ENCODE data around the gene DUOX1.
A peak's percentile ranks its signal among the peaks of the same experiment; 100 is the strongest.

The DUOX1 gene

DNA sequence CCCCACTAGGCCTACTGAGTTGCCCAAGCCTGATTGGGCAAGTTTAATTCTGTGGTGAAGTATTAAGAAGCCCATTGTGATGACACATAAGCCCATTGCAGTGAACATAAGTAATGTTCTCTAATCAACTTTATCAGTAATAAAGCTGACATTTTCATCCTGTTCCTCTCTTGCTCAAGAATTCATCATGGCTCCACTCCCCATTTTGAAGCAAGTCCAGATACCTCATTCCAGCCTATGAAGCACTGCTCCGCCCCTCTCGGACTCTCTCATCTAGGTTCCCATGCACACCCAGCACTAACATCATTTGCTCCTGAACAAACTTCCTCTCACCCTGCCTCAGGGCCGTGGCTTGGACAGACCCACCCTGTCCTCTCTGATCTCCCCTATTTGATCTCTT lies 47.5 kb downstream of the DUOX1 start:
- no peaks in the 10 kb centered on the region for H3F3A ChIP-seq (ENCODE audit: insufficient read depth)
- no peak overlapping the region for H3K4me3 ChIP-seq (ENCODE audit: insufficient read depth, low read length, poor library complexity, severe bottlenecking)
- no peaks in the 10 kb centered on the region for H3K9me2 ChIP-seq (replicated peaks; ENCODE audit: insufficient read depth, low read length)
- TF ChIP-seq EZH2phosphoT487 (conservative IDR thresholded peaks at IDR 0.05; ENCODE audit: low read length) (no peak), CTCF (IDR thresholded peaks at IDR 0.05; ENCODE audit: insufficient read depth, low read length, poor library complexity, severe bottlenecking) (no peak)
- H4K20me1 ChIP-seq (ENCODE audit: low read depth, low read length): no peaks in the 10 kb centered on the region
- H3K4me2 ChIP-seq (ENCODE audit: low read depth, low read length, poor library complexity, severe bottlenecking): no peak overlapping the region
- H3K27me3 ChIP-seq (ENCODE audit: low read length): no peaks in the 10 kb centered on the region
- no peak overlapping the region for H3K27ac ChIP-seq (ENCODE audit: low read depth, low read length)
- H3K36me3 ChIP-seq (ENCODE audit: low read length): no peaks in the 10 kb centered on the region
- H3K9ac ChIP-seq (ENCODE audit: low read length): no peak overlapping the region
- no peaks in the 10 kb centered on the region for H3K79me2 ChIP-seq (ENCODE audit: insufficient read depth, low read length)
- H3K9me3 ChIP-seq (ENCODE audit: insufficient read depth, low read length): no peaks in the 10 kb centered on the region
- H2AFZ ChIP-seq (ENCODE audit: low read depth, low read length, severe bottlenecking): no peak overlapping the region

GRCh38 chr15:45179221-45179985 lies 49.6 kb downstream of the DUOX1 start:
- H3K9ac ChIP-seq (ENCODE audit: low read length): no peak overlapping the region
- no peak for TF ChIP-seq EZH2phosphoT487 (conservative IDR thresholded peaks at IDR 0.05; ENCODE audit: low read length)
- TF ChIP-seq CTCF (IDR thresholded peaks at IDR 0.05; ENCODE audit: insufficient read depth, low read length, poor library complexity, severe bottlenecking): peak; percentile 60
- no peaks in the 10 kb centered on the region for H3K27me3 ChIP-seq (ENCODE audit: low read length)
- H3F3A ChIP-seq (ENCODE audit: insufficient read depth): no peaks in the 10 kb centered on the region
- no peaks in the 10 kb centered on the region for H3K79me2 ChIP-seq (ENCODE audit: insufficient read depth, low read length)
- H3K36me3 ChIP-seq (ENCODE audit: low read length): no peaks in the 10 kb centered on the region
- no peak overlapping the region for H3K27ac ChIP-seq (ENCODE audit: low read depth, low read length)
- no peak overlapping the region for H2AFZ ChIP-seq (ENCODE audit: low read depth, low read length, severe bottlenecking)
- H3K9me3 ChIP-seq (ENCODE audit: insufficient read depth, low read length): no peaks in the 10 kb centered on the region
- no peak overlapping the region for H3K4me2 ChIP-seq (ENCODE audit: low read depth, low read length, poor library complexity, severe bottlenecking)
- H3K9me2 ChIP-seq (replicated peaks; ENCODE audit: insufficient read depth, low read length): no peaks in the 10 kb centered on the region
- no peak overlapping the region for H3K4me3 ChIP-seq (ENCODE audit: insufficient read depth, low read length, poor library complexity, severe bottlenecking)
- H4K20me1 ChIP-seq (ENCODE audit: low read depth, low read length): no peaks in the 10 kb centered on the region

GRCh38 chr15:45180201-45180600 lies 50.4 kb downstream of the DUOX1 start:
- Histone ChIP-seq H3K79me2 (ENCODE audit: insufficient read depth, low read length) (no peaks in the 10 kb centered on the region), H3K27ac (ENCODE audit: low read depth, low read length) (no peak overlapping the region), H3K36me3 (ENCODE audit: low read length) (no peaks in the 10 kb centered on the region), H3K4me3 (ENCODE audit: insufficient read depth, low read length, poor library complexity, severe bottlenecking) (no peak overlapping the region), H3K27me3 (ENCODE audit: low read length) (no peaks in the 10 kb centered on the region), H3K9me2 (replicated peaks; ENCODE audit: insufficient read depth, low read length) (no peaks in the 10 kb centered on the region), H3F3A (ENCODE audit: insufficient read depth) (no peaks in the 10 kb centered on the region), H3K4me2 (ENCODE audit: low read depth, low read length, poor library complexity, severe bottlenecking) (no peak overlapping the region), H3K9me3 (ENCODE audit: insufficient read depth, low read length) (no peaks in the 10 kb centered on the region), H4K20me1 (ENCODE audit: low read depth, low read length) (no peaks in the 10 kb centered on the region), H2AFZ (ENCODE audit: low read depth, low read length, severe bottlenecking) (no peak overlapping the region), H3K9ac (ENCODE audit: low read length) (no peak overlapping the region)
- TF ChIP-seq CTCF (IDR thresholded peaks at IDR 0.05; ENCODE audit: insufficient read depth, low read length, poor library complexity, severe bottlenecking): no peak
- no peak for TF ChIP-seq EZH2phosphoT487 (conservative IDR thresholded peaks at IDR 0.05; ENCODE audit: low read length)

All from SU-DHL-6 (cell line).